GM12878 (cell line): ENCODE measurements around the gene ADGRF4. TPM values are rescaled to one million over a fixed set of nuclear protein-coding genes. Genes with fewer than 3 reads are reported as not detected.

ENCODE experiments used
- ATAC-seq: fragments of 200-7000 bp; cut with Tn5 transposase; 3 replicates; pipeline ENCODE4 v1.9.1; 2020; ENCODE audit warnings: mild to moderate bottlenecking, moderate library complexity
- BruUV-seq: library from RNA; stranded (reverse); fragments of 400-500 nt; replicated peaks from 2 replicates; lab custom pipeline; 2021; lab: Mats Ljungman, UMichigan
- CTCF ChIA-PET: fragments of 300-600 bp; sonication (Branson Sonifier 250); formaldehyde crosslinking; extraction: SDS; loops from one replicate; lab custom pipeline; 2021; ENCODE audit warnings: inconsistent platforms; lab: Yijun Ruan, JAX
- POLR2A ChIA-PET: fragments of 350-600 bp; formaldehyde crosslinking; extraction: SDS; loops from one replicate; lab custom pipeline; 2021; ENCODE audit warnings: inconsistent platforms; lab: Charles Lee
- RAD21 ChIA-PET: fragments of 300-600 bp; sonication (Branson Sonifier 250); formaldehyde crosslinking; loops from one replicate; lab custom pipeline; 2023; ENCODE audit warnings: antibody characterized with exemption; ENCODE audit not compliant: unreplicated experiment; lab: Charles Lee
- SMC1A ChIA-PET: fragments of 300-600 bp; sonication (Branson Sonifier 250); formaldehyde crosslinking; loops from one replicate; lab custom pipeline; 2023; ENCODE audit not compliant: unreplicated experiment, uncharacterized antibody; lab: Charles Lee
- DNase-seq: peaks from one replicate; pipeline ENCODE4 v3.0.0-alpha.2; 2011; ENCODE audit warnings: low read depth, low spot score
- FAIRE-seq: peaks from 3 replicates; lab custom pipeline; 2011; peaks lifted over from hg19 to GRCh38; lab: Jason Lieb, UNC
- H2AFZ ChIP-seq: 2 replicates; pipeline ENCODE4 v1.6.0; 2011; ENCODE audit warnings: low read depth, low read length, control low read depth; ENCODE audit not compliant: control insufficient read depth
- H3K27ac ChIP-seq: 2 replicates; pipeline ENCODE4 v1.5.1; 2011; ENCODE audit warnings: control low read depth; ENCODE audit not compliant: control insufficient read depth, insufficient read depth
- H3K27me3 ChIP-seq, 2 experiments: replicated peaks in 1 of 2; 2 replicates each; pipeline versions ENCODE4 v1.6.0 to v1.6.1; 2011; ENCODE audit warnings: low read length in 1 of 2; ENCODE audit not compliant: control insufficient read depth in 2 of 2, insufficient read depth in 2 of 2
- H3K36me3 ChIP-seq, 2 experiments: 2 replicates each; pipeline ENCODE4 v1.5.1; 2011; ENCODE audit warnings: low read length in 1 of 2; ENCODE audit not compliant: control insufficient read depth in 2 of 2, insufficient read depth in 2 of 2
- H3K4me1 ChIP-seq: 2 replicates; pipeline ENCODE4 v1.6.1; 2011; ENCODE audit warnings: mild to moderate bottlenecking, low read length, moderate library complexity, mixed read lengths; ENCODE audit not compliant: control insufficient read depth, insufficient read depth
- H3K4me2 ChIP-seq: 2 replicates; pipeline ENCODE4 v1.6.0; 2011; ENCODE audit warnings: control low read depth; ENCODE audit not compliant: control insufficient read depth, insufficient read depth
- H3K4me3 ChIP-seq: fragments of 200-600 bp; sonication (generic); 2 replicates; pipeline ENCODE4 v1.5.1; 2016
- H3K79me2 ChIP-seq: 2 replicates; pipeline ENCODE4 v1.6.0; 2011; ENCODE audit warnings: low read length; ENCODE audit not compliant: control insufficient read depth, insufficient read depth
- H3K9ac ChIP-seq: 2 replicates; pipeline ENCODE4 v1.8.0; 2011; ENCODE audit warnings: low read length, control low read depth, mixed read lengths; ENCODE audit not compliant: control insufficient read depth, insufficient read depth
- H3K9me3 ChIP-seq: replicated peaks from 3 replicates; pipeline ENCODE4 v1.5.1; 2011; ENCODE audit warnings: mild to moderate bottlenecking, low read length; ENCODE audit not compliant: control insufficient read depth, insufficient read depth
- H4K20me1 ChIP-seq: 2 replicates; pipeline ENCODE4 v1.6.0; 2011; ENCODE audit not compliant: control insufficient read depth, insufficient read depth
- CBFB ChIP-seq: IDR thresholded peaks from 2 replicates; pipeline ENCODE4 v1.6.1; 2016; ENCODE audit warnings: antibody characterized with exemption, low read depth
- E2F4 ChIP-seq: IDR thresholded peaks from 2 replicates; pipeline ENCODE4 v1.6.1; 2012; ENCODE audit warnings: low read depth, low read length, improper control_type of control experiment
- E2F8 ChIP-seq: fragments of 450-650 bp; IDR thresholded peaks from 2 replicates; pipeline ENCODE4 v1.6.1; 2018; ENCODE audit warnings: mild to moderate bottlenecking, low read depth, moderate library complexity; ENCODE audit not compliant: partially characterized antibody
- HCFC1 ChIP-seq: fragments of 150-350 bp; IDR thresholded peaks from 2 replicates; pipeline ENCODE4 v1.6.1; 2014; ENCODE audit warnings: low read length
- MEF2A ChIP-seq: IDR thresholded peaks from 2 replicates; pipeline ENCODE4 v1.6.1; 2011; ENCODE audit warnings: low read depth, mild to moderate bottlenecking, low read length, moderate library complexity; ENCODE audit not compliant: insufficient read depth
- MYB ChIP-seq: fragments of 150-350 bp; IDR thresholded peaks from 2 replicates; pipeline ENCODE4 v1.6.1; 2014; ENCODE audit warnings: mild to moderate bottlenecking, low read depth, low read length, borderline replicate concordance
- POLR2A ChIP-seq: IDR thresholded peaks from 2 replicates; pipeline ENCODE4 v1.6.1; 2011; ENCODE audit warnings: low read depth, mild to moderate bottlenecking, low read length
- SREBF2 ChIP-seq: IDR thresholded peaks from 2 replicates; pipeline ENCODE4 v1.6.1; 2012; ENCODE audit warnings: mild to moderate bottlenecking, low read length
- STAT3 ChIP-seq: IDR thresholded peaks from 2 replicates; pipeline ENCODE4 v1.6.1; 2011; ENCODE audit warnings: low read depth, low read length, improper control_type of control experiment
- ZZZ3 ChIP-seq: IDR thresholded peaks from 2 replicates; pipeline ENCODE4 v1.6.1; 2011; ENCODE audit warnings: low read depth; ENCODE audit not compliant: control insufficient read depth, insufficient read length
- WGBS: methylation state at CpG from one replicate; pipeline ENCODE4 v1.1.6; 2016; ENCODE audit warnings: low lambda C conversion rate; ENCODE audit not compliant: insufficient replicate concordance, insufficient coverage; ENCODE audit errors: missing lambda C conversion rate; 5-methylcytosine and 5-hydroxymethylcytosine counted together
- in situ Hi-C: fragments of 300-500 bp; cut with MboI; formaldehyde crosslinking; loops from 9 replicates; pipeline ENCODE4 v1.14.3; 2018; ENCODE audit warnings: mixed read lengths
- intact Hi-C: fragments of 100-400 bp; cut with micrococcal nuclease; formaldehyde crosslinking; loops from one replicate; pipeline ENCODE4 v1.14.2; 2022; ENCODE audit not compliant: unreplicated experiment
- polyA plus RNA-seq, 11 experiments: library from polyadenylated mRNA; depleted of rRNA in 4 of 11; unstranded in 6 of 11; stranded (reverse) in 5 of 11; fragments of >200 nt; fragmentation: Nextera tagmentation in 4 of 11; fragmentation: Illumina TruSeq in 1 of 11; extraction: Ambion mirVana in 4 of 11; extraction: Trizol in 1 of 11; gene quantifications; 1 replicate in 1 of 11; 2 replicates in 10 of 11; pipeline versions ENCODE4 v1.2.1 to v1.2.3, GENCODE V29; 2011 to 2016; ENCODE audit warnings: inconsistent platforms in 2 of 11, missing spikeins in 2 of 11, low read depth in 1 of 11
- total RNA-seq, 4 experiments: library from RNA; depleted of rRNA in 3 of 4; stranded (reverse); fragments of >200 nt in 3 of 4; fragmentation: Illumina TruSeq in 1 of 4; extraction: Trizol in 1 of 4; gene quantifications; 2 replicates each; pipeline versions ENCODE4 v1.2.1 to v1.2.3, GENCODE V29; 2013 to 2021
- TF ChIP-seq, protein P1 (sequence below): fragments of 450-650 bp; IDR thresholded peaks from 2 replicates; pipeline ENCODE4 v1.6.1; 2016; ENCODE audit warnings: mild to moderate bottlenecking
- TF ChIP-seq, protein P2 (sequence below), 3 experiments: IDR thresholded peaks in 2 of 3; conservative IDR thresholded peaks in 1 of 3; 2 replicates each; pipeline ENCODE4 v1.5.1; 2011; ENCODE audit warnings: low read depth in 3 of 3, low read length in 3 of 3, mild to moderate bottlenecking in 3 of 3, control low read depth in 2 of 3, moderate library complexity in 2 of 3, inconsistent platforms in 1 of 3, mixed read lengths in 1 of 3; ENCODE audit not compliant: control insufficient read depth in 2 of 3, insufficient read depth in 1 of 3; ENCODE audit errors: extremely low read depth in 1 of 3
- TF ChIP-seq, protein P3 (sequence below): fragments of 450-650 bp; IDR thresholded peaks from 2 replicates; pipeline ENCODE4 v1.6.1; 2017; ENCODE audit warnings: mild to moderate bottlenecking, moderate library complexity

Gene ADGRF4
- total and polyA plus RNA-seq, 10 of the 15 experiments (the other 5 are each of a cell fraction or from before 2014, with no cell fraction given): 0.04 to 0.12 (median 0.06) TPM; not detected in 5

DNA sequence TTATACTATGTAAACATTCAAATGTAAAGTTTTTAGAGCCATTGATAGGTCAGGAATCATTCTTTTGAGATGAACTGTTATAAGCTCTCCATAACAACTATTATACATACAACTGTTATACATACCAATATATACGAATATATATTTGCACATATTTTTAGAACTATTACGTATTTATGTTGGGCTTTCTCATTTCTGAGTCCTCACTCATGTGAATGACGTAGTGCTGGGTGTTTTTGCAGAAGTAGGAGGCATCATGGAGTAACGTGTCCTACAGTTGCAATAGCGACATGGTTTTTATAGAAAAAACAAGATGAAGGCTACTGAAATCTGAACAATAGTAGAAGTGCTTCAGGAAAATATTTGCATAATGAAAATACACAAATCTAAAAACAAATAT lies 36.4 kb upstream of the ADGRF4 start:
- ChIA-PET POLR2A (no interaction called here), RAD21 (no interaction called here)
- TF ChIP-seq SREBF2 (no peak), POLR2A (no peak), ZZZ3 (no peak), STAT3 (no peak), CBFB (no peak), E2F4 (no peak), MEF2A (no peak), HCFC1 (no peak), E2F8 (no peak), MYB (no peak)
- TF ChIP-seq, protein P1, sequence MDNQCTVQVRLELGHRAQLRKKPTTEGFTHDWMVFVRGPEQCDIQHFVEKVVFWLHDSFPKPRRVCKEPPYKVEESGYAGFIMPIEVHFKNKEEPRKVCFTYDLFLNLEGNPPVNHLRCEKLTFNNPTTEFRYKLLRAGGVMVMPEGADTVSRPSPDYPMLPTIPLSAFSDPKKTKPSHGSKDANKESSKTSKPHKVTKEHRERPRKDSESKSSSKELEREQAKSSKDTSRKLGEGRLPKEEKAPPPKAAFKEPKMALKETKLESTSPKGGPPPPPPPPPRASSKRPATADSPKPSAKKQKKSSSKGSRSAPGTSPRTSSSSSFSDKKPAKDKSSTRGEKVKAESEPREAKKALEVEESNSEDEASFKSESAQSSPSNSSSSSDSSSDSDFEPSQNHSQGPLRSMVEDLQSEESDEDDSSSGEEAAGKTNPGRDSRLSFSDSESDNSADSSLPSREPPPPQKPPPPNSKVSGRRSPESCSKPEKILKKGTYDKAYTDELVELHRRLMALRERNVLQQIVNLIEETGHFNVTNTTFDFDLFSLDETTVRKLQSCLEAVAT: no peak
- TF ChIP-seq, protein P2, sequence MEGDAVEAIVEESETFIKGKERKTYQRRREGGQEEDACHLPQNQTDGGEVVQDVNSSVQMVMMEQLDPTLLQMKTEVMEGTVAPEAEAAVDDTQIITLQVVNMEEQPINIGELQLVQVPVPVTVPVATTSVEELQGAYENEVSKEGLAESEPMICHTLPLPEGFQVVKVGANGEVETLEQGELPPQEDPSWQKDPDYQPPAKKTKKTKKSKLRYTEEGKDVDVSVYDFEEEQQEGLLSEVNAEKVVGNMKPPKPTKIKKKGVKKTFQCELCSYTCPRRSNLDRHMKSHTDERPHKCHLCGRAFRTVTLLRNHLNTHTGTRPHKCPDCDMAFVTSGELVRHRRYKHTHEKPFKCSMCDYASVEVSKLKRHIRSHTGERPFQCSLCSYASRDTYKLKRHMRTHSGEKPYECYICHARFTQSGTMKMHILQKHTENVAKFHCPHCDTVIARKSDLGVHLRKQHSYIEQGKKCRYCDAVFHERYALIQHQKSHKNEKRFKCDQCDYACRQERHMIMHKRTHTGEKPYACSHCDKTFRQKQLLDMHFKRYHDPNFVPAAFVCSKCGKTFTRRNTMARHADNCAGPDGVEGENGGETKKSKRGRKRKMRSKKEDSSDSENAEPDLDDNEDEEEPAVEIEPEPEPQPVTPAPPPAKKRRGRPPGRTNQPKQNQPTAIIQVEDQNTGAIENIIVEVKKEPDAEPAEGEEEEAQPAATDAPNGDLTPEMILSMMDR (IDR thresholded peaks at IDR 0.05 in 2 of 3, conservative IDR thresholded peaks at IDR 0.05 in 1 of 3; ENCODE audit: control insufficient read depth in 2 of 3, extremely low read depth in 1 of 3, insufficient read depth in 1 of 3, low read depth in 3 of 3, low read length in 3 of 3): no peak
- TF ChIP-seq, protein P3, sequence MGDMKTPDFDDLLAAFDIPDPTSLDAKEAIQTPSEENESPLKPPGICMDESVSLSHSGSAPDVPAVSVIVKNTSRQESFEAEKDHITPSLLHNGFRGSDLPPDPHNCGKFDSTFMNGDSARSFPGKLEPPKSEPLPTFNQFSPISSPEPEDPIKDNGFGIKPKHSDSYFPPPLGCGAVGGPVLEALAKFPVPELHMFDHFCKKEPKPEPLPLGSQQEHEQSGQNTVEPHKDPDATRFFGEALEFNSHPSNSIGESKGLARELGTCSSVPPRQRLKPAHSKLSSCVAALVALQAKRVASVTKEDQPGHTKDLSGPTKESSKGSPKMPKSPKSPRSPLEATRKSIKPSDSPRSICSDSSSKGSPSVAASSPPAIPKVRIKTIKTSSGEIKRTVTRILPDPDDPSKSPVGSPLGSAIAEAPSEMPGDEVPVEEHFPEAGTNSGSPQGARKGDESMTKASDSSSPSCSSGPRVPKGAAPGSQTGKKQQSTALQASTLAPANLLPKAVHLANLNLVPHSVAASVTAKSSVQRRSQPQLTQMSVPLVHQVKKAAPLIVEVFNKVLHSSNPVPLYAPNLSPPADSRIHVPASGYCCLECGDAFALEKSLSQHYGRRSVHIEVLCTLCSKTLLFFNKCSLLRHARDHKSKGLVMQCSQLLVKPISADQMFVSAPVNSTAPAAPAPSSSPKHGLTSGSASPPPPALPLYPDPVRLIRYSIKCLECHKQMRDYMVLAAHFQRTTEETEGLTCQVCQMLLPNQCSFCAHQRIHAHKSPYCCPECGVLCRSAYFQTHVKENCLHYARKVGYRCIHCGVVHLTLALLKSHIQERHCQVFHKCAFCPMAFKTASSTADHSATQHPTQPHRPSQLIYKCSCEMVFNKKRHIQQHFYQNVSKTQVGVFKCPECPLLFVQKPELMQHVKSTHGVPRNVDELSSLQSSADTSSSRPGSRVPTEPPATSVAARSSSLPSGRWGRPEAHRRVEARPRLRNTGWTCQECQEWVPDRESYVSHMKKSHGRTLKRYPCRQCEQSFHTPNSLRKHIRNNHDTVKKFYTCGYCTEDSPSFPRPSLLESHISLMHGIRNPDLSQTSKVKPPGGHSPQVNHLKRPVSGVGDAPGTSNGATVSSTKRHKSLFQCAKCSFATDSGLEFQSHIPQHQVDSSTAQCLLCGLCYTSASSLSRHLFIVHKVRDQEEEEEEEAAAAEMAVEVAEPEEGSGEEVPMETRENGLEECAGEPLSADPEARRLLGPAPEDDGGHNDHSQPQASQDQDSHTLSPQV: no peak

More for the DNA sequence above, 36.4 kb upstream of the ADGRF4 start:
- in situ Hi-C loops (no loop called here), intact Hi-C loops (no loop called here)
- Histone ChIP-seq H2AFZ (no peak overlapping the region), H3K79me2 (no peaks in the 10 kb centered on the region), H3K4me3 (no peak overlapping the region), H4K20me1 (no peaks in the 10 kb centered on the region), H3K9ac (no peak overlapping the region), H3K4me1 (no peaks in the 10 kb centered on the region), H3K9me3 (no peaks in the 10 kb centered on the region; the same call in 2 of the 3 replicates), H3K27me3 (peaks cover 0 to 9% of the 10 kb centered on the region in 2 experiments; a peak in 2 of 4 replicates), H3K36me3 (no peaks in the 10 kb centered on the region), H3K27ac (no peak overlapping the region), H3K4me2 (no peak overlapping the region)
- DNase-seq (no peak), FAIRE-seq (no peak), ATAC-seq (no peak)
- CTCF ChIA-PET: no interaction called here
- BruUV-seq: no TSS peak
- WGBS: 41% methylated on average over 5 of the region's 5 CpGs
- SMC1A ChIA-PET: no interaction called here
